ENCODE results near the gene FAM200C. TPM values are rescaled to one million over a fixed set of nuclear protein-coding genes. Genes with fewer than 3 reads are reported as not detected.

Gene FAM200C
- total RNA-seq, 2 donors from 2014 or later = 2.4 to 2.7 TPM

GRCh38 chr5:160436017-160436416 is 36.2 kb upstream of the FAM200C start:
- H3K27me3 ChIP-seq (ENCODE audit: control insufficient read depth, insufficient read depth, low read length, poor library complexity, severe bottlenecking) = no peaks in the 10 kb centered on the region
- no peaks in the 10 kb centered on the region for H3K4me1 ChIP-seq (ENCODE audit: control insufficient read depth, insufficient read depth, low read length)
- peaks cover 7% of the 10 kb centered on the region for H3K4me1 Mint-ChIP-seq
- H3K9me3 ChIP-seq (ENCODE audit: control insufficient read depth, low read length) = no peaks in the 10 kb centered on the region
- DNase-seq = no peak
- 93% methylated on average over 3 to 4 of the region's 4 CpGs for WGBS, 2 experiments (ENCODE audit: insufficient coverage in 1 of 2, insufficient read length in 1 of 2)
- peaks cover 17% of the 10 kb centered on the region for H3K27me3 Mint-ChIP-seq (ENCODE audit: insufficient read depth)
- H3K9ac ChIP-seq (ENCODE audit: extremely low read depth, low read length, poor library complexity, severe bottlenecking) = no peak overlapping the region
- H3K9me3 Mint-ChIP-seq = no peaks in the 10 kb centered on the region
- TF ChIP-seq, protein P1, sequence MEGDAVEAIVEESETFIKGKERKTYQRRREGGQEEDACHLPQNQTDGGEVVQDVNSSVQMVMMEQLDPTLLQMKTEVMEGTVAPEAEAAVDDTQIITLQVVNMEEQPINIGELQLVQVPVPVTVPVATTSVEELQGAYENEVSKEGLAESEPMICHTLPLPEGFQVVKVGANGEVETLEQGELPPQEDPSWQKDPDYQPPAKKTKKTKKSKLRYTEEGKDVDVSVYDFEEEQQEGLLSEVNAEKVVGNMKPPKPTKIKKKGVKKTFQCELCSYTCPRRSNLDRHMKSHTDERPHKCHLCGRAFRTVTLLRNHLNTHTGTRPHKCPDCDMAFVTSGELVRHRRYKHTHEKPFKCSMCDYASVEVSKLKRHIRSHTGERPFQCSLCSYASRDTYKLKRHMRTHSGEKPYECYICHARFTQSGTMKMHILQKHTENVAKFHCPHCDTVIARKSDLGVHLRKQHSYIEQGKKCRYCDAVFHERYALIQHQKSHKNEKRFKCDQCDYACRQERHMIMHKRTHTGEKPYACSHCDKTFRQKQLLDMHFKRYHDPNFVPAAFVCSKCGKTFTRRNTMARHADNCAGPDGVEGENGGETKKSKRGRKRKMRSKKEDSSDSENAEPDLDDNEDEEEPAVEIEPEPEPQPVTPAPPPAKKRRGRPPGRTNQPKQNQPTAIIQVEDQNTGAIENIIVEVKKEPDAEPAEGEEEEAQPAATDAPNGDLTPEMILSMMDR (conservative IDR thresholded peaks at IDR 0.05) = no peak
- H3K4me3 Mint-ChIP-seq = no peak overlapping the region
- H3K36me3 Mint-ChIP-seq (ENCODE audit: low read depth) = peaks cover 3% of the 10 kb centered on the region
- H3K27ac ChIP-seq (ENCODE audit: low read depth, low read length) = no peak overlapping the region
- no peak overlapping the region for H3K4me3 ChIP-seq (ENCODE audit: low read length)
- H3K27ac Mint-ChIP-seq = no peak overlapping the region
- H3K36me3 ChIP-seq (ENCODE audit: control insufficient read depth, insufficient read depth, low read length) = no peaks in the 10 kb centered on the region

- no peak overlapping the region for H3K9ac ChIP-seq (ENCODE audit: extremely low read depth, low read length, poor library complexity, severe bottlenecking)
- Mint-ChIP-seq H3K4me3 (no peak overlapping the region), H3K4me1 (peaks cover 7% of the 10 kb centered on the region), H3K27ac (no peak overlapping the region), H3K9me3 (no peaks in the 10 kb centered on the region), H3K27me3 (ENCODE audit: insufficient read depth) (peaks cover 16% of the 10 kb centered on the region), H3K36me3 (ENCODE audit: low read depth) (peaks cover 3% of the 10 kb centered on the region)
- 95 to 100% methylated on average over 1 of the region's 1 CpG for WGBS, 2 experiments (ENCODE audit: insufficient coverage in 1 of 2, insufficient read length in 1 of 2)
- TF ChIP-seq, protein P1 (conservative IDR thresholded peaks at IDR 0.05) = no peak
- no peak for DNase-seq
- no peak overlapping the region for H3K27ac ChIP-seq (ENCODE audit: low read depth, low read length)
- no peak overlapping the region for H3K4me3 ChIP-seq (ENCODE audit: low read length)
- H3K27me3 ChIP-seq (ENCODE audit: control insufficient read depth, insufficient read depth, low read length, poor library complexity, severe bottlenecking) = no peaks in the 10 kb centered on the region
- H3K4me1 ChIP-seq (ENCODE audit: control insufficient read depth, insufficient read depth, low read length) = no peaks in the 10 kb centered on the region
- no peaks in the 10 kb centered on the region for H3K36me3 ChIP-seq (ENCODE audit: control insufficient read depth, insufficient read depth, low read length)
- H3K9me3 ChIP-seq (ENCODE audit: control insufficient read depth, low read length) = no peaks in the 10 kb centered on the region
Observed at GRCh38 chr5:160435532-160435931, 35.7 kb upstream of the FAM200C start.

- H3K9ac ChIP-seq (ENCODE audit: extremely low read depth, low read length, poor library complexity, severe bottlenecking) = no peak overlapping the region
- 69 to 84% methylated on average over 9 of the region's 9 CpGs for WGBS, 2 experiments (ENCODE audit: insufficient coverage in 1 of 2, insufficient read length in 1 of 2)
- H3K27ac ChIP-seq (ENCODE audit: low read depth, low read length) = peak overlapping the region; percentile 3
- TF ChIP-seq, protein P1 (conservative IDR thresholded peaks at IDR 0.05) = no peak
- DNase-seq = peak; percentile 65
- no peaks in the 10 kb centered on the region for H3K9me3 ChIP-seq (ENCODE audit: control insufficient read depth, low read length)
- Mint-ChIP-seq H3K27me3 (ENCODE audit: insufficient read depth) (peaks cover 12% of the 10 kb centered on the region), H3K4me1 (peaks cover 5% of the 10 kb centered on the region), H3K4me3 (no peak overlapping the region), H3K9me3 (no peaks in the 10 kb centered on the region), H3K27ac (no peak overlapping the region), H3K36me3 (ENCODE audit: low read depth) (peaks cover 3% of the 10 kb centered on the region)
- H3K36me3 ChIP-seq (ENCODE audit: control insufficient read depth, insufficient read depth, low read length) = peaks cover 4% of the 10 kb centered on the region
- H3K4me3 ChIP-seq (ENCODE audit: low read length) = no peak overlapping the region
- no peaks in the 10 kb centered on the region for H3K27me3 ChIP-seq (ENCODE audit: control insufficient read depth, insufficient read depth, low read length, poor library complexity, severe bottlenecking)
- no peaks in the 10 kb centered on the region for H3K4me1 ChIP-seq (ENCODE audit: control insufficient read depth, insufficient read depth, low read length)
Observed at GRCh38 chr5:160434022-160434531, 34.2 kb upstream of the FAM200C start.

Measured in endodermal cell (in vitro differentiated cells).